H9 (cell line): ENCODE measurements around the gene LIMS2. TPM values are rescaled to one million over a fixed set of nuclear protein-coding genes. Genes with fewer than 3 reads are reported as not detected.

Source experiments
- DNase-seq: peaks from one replicate; pipeline ENCODE4 v3.0.0-alpha.2; 2017
- H2AFZ ChIP-seq: one replicate; pipeline ENCODE4 v1.6.1; 2013; ENCODE audit warnings: mild to moderate bottlenecking, low read length, control low read depth, moderate library complexity
- H2AK5ac ChIP-seq: 2 replicates; pipeline ENCODE4 v1.6.1; 2013; ENCODE audit warnings: low read length, control low read depth, mixed read lengths; ENCODE audit not compliant: insufficient read length
- H2BK120ac ChIP-seq: one replicate; pipeline ENCODE4 v1.6.1; 2013; ENCODE audit warnings: low read depth, mild to moderate bottlenecking, low read length, control low read depth, inconsistent platforms; ENCODE audit not compliant: poor library complexity, severe bottlenecking
- H2BK12ac ChIP-seq: 2 replicates; pipeline ENCODE4 v1.6.1; 2013; ENCODE audit warnings: low read length, control low read depth, mixed read lengths, low read depth; ENCODE audit not compliant: insufficient read length
- H2BK15ac ChIP-seq: 2 replicates; pipeline ENCODE4 v1.6.1; 2013; ENCODE audit warnings: low read depth, low read length, control low read depth
- H2BK20ac ChIP-seq: one replicate; pipeline ENCODE4 v1.6.1; 2013; ENCODE audit warnings: low read depth, mild to moderate bottlenecking, low read length, control low read depth, inconsistent platforms; ENCODE audit not compliant: poor library complexity, severe bottlenecking
- H2BK5ac ChIP-seq: 2 replicates; pipeline ENCODE4 v1.6.1; 2013; ENCODE audit warnings: low read length, control low read depth, mixed read lengths; ENCODE audit not compliant: insufficient read length
- H3K14ac ChIP-seq: 2 replicates; pipeline ENCODE4 v1.6.1; 2013; ENCODE audit warnings: low read length, control low read depth; ENCODE audit not compliant: insufficient read depth
- H3K18ac ChIP-seq: 2 replicates; pipeline ENCODE4 v1.6.1; 2013; ENCODE audit warnings: low read depth, mild to moderate bottlenecking, mixed read lengths, low read length, control low read depth; ENCODE audit not compliant: insufficient read length
- H3K23ac ChIP-seq: 2 replicates; pipeline ENCODE4 v1.6.1; 2013; ENCODE audit warnings: low read length, control low read depth, mixed read lengths, low read depth; ENCODE audit not compliant: insufficient read length
- H3K23me2 ChIP-seq: 2 replicates; pipeline ENCODE4 v1.6.1; 2013; ENCODE audit warnings: low read depth, mild to moderate bottlenecking, mixed read lengths, low read length, control low read depth; ENCODE audit not compliant: insufficient read length, poor library complexity, severe bottlenecking
- H3K27ac ChIP-seq: 2 replicates; pipeline ENCODE4 v1.5.1; 2013; ENCODE audit warnings: low read length, control low read depth, mixed read lengths, low read depth; ENCODE audit not compliant: insufficient read length
- H3K27me3 ChIP-seq: 2 replicates; pipeline ENCODE4 v1.6.1; 2013; ENCODE audit warnings: low read length, control low read depth, inconsistent platforms; ENCODE audit not compliant: insufficient read depth
- H3K4ac ChIP-seq: 2 replicates; pipeline ENCODE4 v1.6.1; 2013; ENCODE audit warnings: low read depth, mild to moderate bottlenecking, control low read depth, inconsistent platforms, low read length, moderate library complexity
- H3K4me1 ChIP-seq: 2 replicates; pipeline ENCODE4 v1.6.1; 2013; ENCODE audit warnings: low read length, control low read depth, inconsistent platforms; ENCODE audit not compliant: insufficient read depth
- H3K4me2 ChIP-seq: 2 replicates; pipeline ENCODE4 v1.6.1; 2013; ENCODE audit warnings: low read length, control low read depth, mixed read lengths; ENCODE audit not compliant: insufficient read length, insufficient read depth
- H3K56ac ChIP-seq: 2 replicates; pipeline ENCODE4 v1.6.1; 2013; ENCODE audit warnings: low read depth, mild to moderate bottlenecking, mixed read lengths, low read length, control low read depth; ENCODE audit not compliant: insufficient read length
- H3K79me1 ChIP-seq: 2 replicates; pipeline ENCODE4 v1.6.1; 2013; ENCODE audit warnings: low read depth, mild to moderate bottlenecking, moderate library complexity, low read length, control low read depth, inconsistent platforms; ENCODE audit not compliant: insufficient read depth, poor library complexity, severe bottlenecking
- H3K79me2 ChIP-seq: 2 replicates; pipeline ENCODE4 v1.6.1; 2013; ENCODE audit warnings: low read length, control low read depth, inconsistent platforms; ENCODE audit not compliant: insufficient read depth
- H3K9ac ChIP-seq: 2 replicates; pipeline ENCODE4 v1.6.1; 2013; ENCODE audit warnings: low read length, control low read depth, mixed read lengths; ENCODE audit not compliant: insufficient read length; ENCODE audit errors: extremely low read depth
- H3K9me3 ChIP-seq: one replicate; pipeline ENCODE4 v1.6.1; 2013; ENCODE audit warnings: low read depth, low read length, inconsistent platforms; ENCODE audit not compliant: control insufficient read depth
- H3T11ph ChIP-seq: one replicate; pipeline ENCODE4 v1.6.1; 2013; ENCODE audit warnings: mild to moderate bottlenecking, low read length, control low read depth, inconsistent platforms
- H4K20me1 ChIP-seq: one replicate; pipeline ENCODE4 v1.6.1; 2013; ENCODE audit not compliant: control insufficient read depth, insufficient read length, insufficient read depth
- H4K5ac ChIP-seq: 2 replicates; pipeline ENCODE4 v1.6.1; 2013; ENCODE audit warnings: low read depth, mild to moderate bottlenecking, mixed read lengths, low read length, control low read depth; ENCODE audit not compliant: insufficient read length
- H4K8ac ChIP-seq: replicated peaks from 2 replicates; pipeline ENCODE4 v1.6.1; 2013; ENCODE audit warnings: low read length, control low read depth, mixed read lengths, low read depth; ENCODE audit not compliant: insufficient read length
- H4K91ac ChIP-seq: 2 replicates; pipeline ENCODE4 v1.6.1; 2013; ENCODE audit warnings: low read depth, mild to moderate bottlenecking, moderate library complexity, mixed read lengths, low read length, control low read depth; ENCODE audit not compliant: insufficient read length
- H3K27ac Mint-ChIP-seq, 3 experiments: 2 replicates in 2 of 3; 3 replicates in 1 of 3; pipeline ENCODE4 v1.8.0; 2020 to 2021; ENCODE audit warnings: mixed read lengths in 3 of 3, mild to moderate bottlenecking in 1 of 3, moderate library complexity in 1 of 3
- H3K27me3 Mint-ChIP-seq: 2 replicates; pipeline ENCODE4 v1.8.0; 2021; ENCODE audit warnings: low read depth, mild to moderate bottlenecking, moderate library complexity, mixed read lengths
- H3K36me3 Mint-ChIP-seq, 3 experiments: 2 replicates in 2 of 3; 3 replicates in 1 of 3; pipeline ENCODE4 v1.8.0; 2020 to 2021; ENCODE audit warnings: low read depth in 3 of 3, mixed read lengths in 3 of 3; ENCODE audit not compliant: insufficient read depth in 1 of 3
- H3K4me1 Mint-ChIP-seq, 2 experiments: 2 replicates each; pipeline ENCODE4 v1.8.0; 2020; ENCODE audit warnings: mixed read lengths in 2 of 2
- H3K4me3 Mint-ChIP-seq, 2 experiments: 2 replicates in 1 of 2; 3 replicates in 1 of 2; pipeline ENCODE4 v1.8.0; 2020 to 2021; ENCODE audit warnings: mild to moderate bottlenecking in 2 of 2, mixed read lengths in 2 of 2, moderate library complexity in 1 of 2
- H3K9me3 Mint-ChIP-seq, 2 experiments: 2 replicates in 1 of 2; 3 replicates in 1 of 2; pipeline ENCODE4 v1.8.0; 2020; ENCODE audit warnings: mild to moderate bottlenecking in 2 of 2, mixed read lengths in 2 of 2, moderate library complexity in 1 of 2
- WGBS: extraction: QIAGEN DNeasy Blood & Tissue Kit; methylation state at CpG from one replicate; pipeline ENCODE4 v1.1.7; 2013; ENCODE audit warnings: missing lambda C conversion rate, low lambda C conversion rate, mixed read lengths; ENCODE audit not compliant: insufficient read length; ENCODE audit errors: extremely low coverage; 5-methylcytosine and 5-hydroxymethylcytosine counted together
- total RNA-seq: library from RNA; stranded (reverse); gene quantifications from 2 replicates; pipeline ENCODE4 v1.2.1, GENCODE V29; 2021
- TF ChIP-seq, protein P1 (sequence below): fragments of 200-600 bp; sonication (generic); conservative IDR thresholded peaks from 3 replicates; pipeline ENCODE4 v1.8.0; 2021; ENCODE audit warnings: antibody characterized with exemption, mild to moderate bottlenecking

LIMS2 gene
- total RNA-seq, 1 experiment from 2014 or later, result 5.9 TPM

DNA sequence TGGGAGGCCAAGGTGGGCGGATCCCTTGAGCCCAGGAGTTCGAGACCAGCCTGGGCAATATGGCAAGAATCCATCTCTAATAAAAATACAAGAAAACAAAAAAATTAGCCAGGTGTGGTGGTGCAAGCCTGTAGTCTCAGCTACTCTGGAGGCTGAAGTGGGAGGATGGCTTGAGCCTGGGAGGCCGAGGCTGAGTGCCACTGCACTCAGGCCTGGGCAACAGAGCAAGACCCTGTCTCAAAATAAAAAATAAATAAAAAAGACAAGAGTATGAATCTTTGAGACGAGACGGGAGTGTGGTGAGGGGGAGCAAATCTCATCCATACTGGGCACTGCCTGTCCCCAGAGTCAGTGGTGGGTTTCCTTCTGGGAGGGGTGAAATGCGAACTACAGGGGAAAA is 17.2 kb downstream of the LIMS2 start:
- no peaks in the 10 kb centered on the region for H3K4me1 ChIP-seq
- Mint-ChIP-seq H3K4me1 (peaks cover 9 to 15% of the 10 kb centered on the region in 2 experiments), H3K4me3 (no peak overlapping the region), H3K36me3 (peaks cover 0 to 2% (median 0%) of the 10 kb centered on the region in 3 experiments; a peak in 3 of 7 replicates), H3K27ac (no peak overlapping the region), H3K27me3 (peaks cover 8% of the 10 kb centered on the region), H3K9me3 (no peaks in the 10 kb centered on the region)
- H2AFZ ChIP-seq, result no peak overlapping the region
- no peak overlapping the region for H3K18ac ChIP-seq
- no peak overlapping the region for H3K23ac ChIP-seq
- H3K14ac ChIP-seq, result no peak overlapping the region
- TF ChIP-seq, protein P1, sequence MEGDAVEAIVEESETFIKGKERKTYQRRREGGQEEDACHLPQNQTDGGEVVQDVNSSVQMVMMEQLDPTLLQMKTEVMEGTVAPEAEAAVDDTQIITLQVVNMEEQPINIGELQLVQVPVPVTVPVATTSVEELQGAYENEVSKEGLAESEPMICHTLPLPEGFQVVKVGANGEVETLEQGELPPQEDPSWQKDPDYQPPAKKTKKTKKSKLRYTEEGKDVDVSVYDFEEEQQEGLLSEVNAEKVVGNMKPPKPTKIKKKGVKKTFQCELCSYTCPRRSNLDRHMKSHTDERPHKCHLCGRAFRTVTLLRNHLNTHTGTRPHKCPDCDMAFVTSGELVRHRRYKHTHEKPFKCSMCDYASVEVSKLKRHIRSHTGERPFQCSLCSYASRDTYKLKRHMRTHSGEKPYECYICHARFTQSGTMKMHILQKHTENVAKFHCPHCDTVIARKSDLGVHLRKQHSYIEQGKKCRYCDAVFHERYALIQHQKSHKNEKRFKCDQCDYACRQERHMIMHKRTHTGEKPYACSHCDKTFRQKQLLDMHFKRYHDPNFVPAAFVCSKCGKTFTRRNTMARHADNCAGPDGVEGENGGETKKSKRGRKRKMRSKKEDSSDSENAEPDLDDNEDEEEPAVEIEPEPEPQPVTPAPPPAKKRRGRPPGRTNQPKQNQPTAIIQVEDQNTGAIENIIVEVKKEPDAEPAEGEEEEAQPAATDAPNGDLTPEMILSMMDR, result no peak
- no peak overlapping the region for H3T11ph ChIP-seq
- no peaks in the 10 kb centered on the region for H4K20me1 ChIP-seq
- no peaks in the 10 kb centered on the region for H3K79me1 ChIP-seq
- H2BK120ac ChIP-seq, result no peak overlapping the region
- H4K91ac ChIP-seq, result no peak overlapping the region
- no peak overlapping the region for H3K56ac ChIP-seq
- no peaks in the 10 kb centered on the region for H3K27me3 ChIP-seq
- DNase-seq, result no peak
- H2BK12ac ChIP-seq, result no peak overlapping the region
- H3K4me2 ChIP-seq, result no peak overlapping the region
- H3K9me3 ChIP-seq, result no peaks in the 10 kb centered on the region
- H4K8ac ChIP-seq, result no peak overlapping the region
- H2BK5ac ChIP-seq, result no peak overlapping the region
- no peak overlapping the region for H2BK15ac ChIP-seq
- H2BK20ac ChIP-seq, result no peak overlapping the region
- no CpG with 5 or more reads among the region's 6 CpGs for WGBS
- H4K5ac ChIP-seq, result no peak overlapping the region
- H3K4ac ChIP-seq, result no peak overlapping the region
- H3K27ac ChIP-seq, result no peak overlapping the region
- no peaks in the 10 kb centered on the region for H3K23me2 ChIP-seq
- 0 out of 2 replicates have a peak, but pooled peaks cover 2% of the 10 kb centered on the region for H3K79me2 ChIP-seq
- H2AK5ac ChIP-seq, result no peak overlapping the region
- H3K9ac ChIP-seq, result no peak overlapping the region
